HCT116 (cell line): ENCODE measurements around the gene NXN. TPM values are rescaled to one million over a fixed set of nuclear protein-coding genes. Genes with fewer than 3 reads are reported as not detected.

Experiments
- ATAC-seq: fragments of 200-7000 bp; cut with Tn5 transposase; 2 replicates; pipeline ENCODE4 v1.9.1; 2020; ENCODE audit warnings: mild to moderate bottlenecking, moderate library complexity
- BruUV-seq: library from RNA; stranded (reverse); fragments of 400-500 nt; replicated peaks from 2 replicates; lab custom pipeline; 2021; lab: Mats Ljungman, UMichigan
- CTCF ChIA-PET: fragments of 300-600 bp; sonication (Branson Sonifier 250); formaldehyde crosslinking; loops from one replicate; lab custom pipeline; 2021; ENCODE audit warnings: antibody characterized with exemption; lab: Charles Lee
- POLR2A ChIA-PET: fragments of 300-600, 350-600 bp; sonication (Branson Sonifier 250); formaldehyde crosslinking; loops from one replicate; lab custom pipeline; 2021; ENCODE audit warnings: antibody characterized with exemption; lab: Charles Lee
- RAD21 ChIA-PET, 2 experiments: fragments of 300-600 bp; sonication (Branson Sonifier 250); formaldehyde crosslinking; loops; one replicate each; lab custom pipeline; 2023; ENCODE audit warnings: low total read pairs in 2 of 2; ENCODE audit not compliant: uncharacterized antibody in 2 of 2, unreplicated experiment in 2 of 2, low non-redundant PET in 1 of 2; lab: Charles Lee
- DNase-seq: peaks from one replicate; pipeline ENCODE4 v3.0.0-alpha.2; 2010; ENCODE audit warnings: low read depth, low spot score
- H2AFZ ChIP-seq: fragments of 200-600 bp; shearing (Covaris generic), sonication (generic); 2 replicates; pipeline ENCODE4 v1.6.1; 2017; ENCODE audit warnings: low read depth, mixed run types, mixed read lengths, antibody characterized with exemption, low read length; ENCODE audit not compliant: poor library complexity, severe bottlenecking
- H3K27ac ChIP-seq: 2 replicates; pipeline ENCODE4 v1.5.1; 2012; ENCODE audit warnings: low read depth, low read length
- H3K27me3 ChIP-seq: fragments of 200-600 bp; sonication (generic); 2 replicates; pipeline ENCODE4 v1.6.1; 2016; ENCODE audit warnings: mixed run types, low read length, mixed read lengths; ENCODE audit not compliant: insufficient read depth
- H3K36me3 ChIP-seq, 2 experiments: fragments of 200-500 bp in 1 of 2; fragments of 200-600 bp in 1 of 2; sonication (Bioruptor generic) in 1 of 2; sonication (generic) in 1 of 2; 2 replicates each; pipeline versions ENCODE4 v1.5.1 to v1.6.1; 2014 to 2016; ENCODE audit warnings: low read length in 2 of 2, inconsistent platforms in 1 of 2, mixed read lengths in 1 of 2, mixed run types in 1 of 2; ENCODE audit not compliant: insufficient read depth in 2 of 2, control insufficient read depth in 1 of 2
- H3K4me1 ChIP-seq, 2 experiments: fragments of 200-600 bp in 1 of 2; sonication (generic) in 1 of 2; 2 replicates each; pipeline versions ENCODE4 v1.5.1 to v1.6.1; 2012 to 2017; ENCODE audit warnings: low read length in 2 of 2, inconsistent platforms in 1 of 2, mild to moderate bottlenecking in 1 of 2, mixed read lengths in 1 of 2, mixed run types in 1 of 2, moderate library complexity in 1 of 2; ENCODE audit not compliant: insufficient read depth in 2 of 2, control insufficient read depth in 1 of 2
- H3K4me2 ChIP-seq: fragments of 200-600 bp; sonication (generic); 2 replicates; pipeline ENCODE4 v1.6.1; 2017; ENCODE audit warnings: mixed run types, low read length, mixed read lengths
- H3K4me3 ChIP-seq, 2 experiments: fragments of 200-600 bp in 1 of 2; sonication (generic) in 1 of 2; replicated peaks in 1 of 2; 2 replicates each; pipeline ENCODE4 v1.5.1; 2011 to 2016; ENCODE audit warnings: low read length in 2 of 2, control low read depth in 1 of 2, low read depth in 1 of 2, mild to moderate bottlenecking in 1 of 2, mixed read lengths in 1 of 2, mixed run types in 1 of 2
- H3K79me2 ChIP-seq: fragments of 200-600 bp; sonication (generic); 2 replicates; pipeline ENCODE4 v1.6.1; 2017; ENCODE audit warnings: mild to moderate bottlenecking, mixed run types, low read length, moderate library complexity, mixed read lengths; ENCODE audit not compliant: insufficient read depth
- H3K9ac ChIP-seq: fragments of 200-600 bp; sonication (generic); 2 replicates; pipeline ENCODE4 v1.6.1; 2016; ENCODE audit warnings: low read length, mixed read lengths
- H3K9me2 ChIP-seq: fragments of 200-600 bp; sonication (generic), shearing (Covaris generic); 2 replicates; pipeline ENCODE4 v1.6.1; 2017; ENCODE audit warnings: mixed run types, mild to moderate bottlenecking, moderate library complexity; ENCODE audit not compliant: insufficient read depth
- H3K9me3 ChIP-seq, 2 experiments: fragments of 200-500 bp in 1 of 2; fragments of 200-600 bp in 1 of 2; sonication (Bioruptor generic) in 1 of 2; sonication (generic) in 1 of 2; 2 replicates each; pipeline ENCODE4 v1.6.1; 2014 to 2017; ENCODE audit warnings: low read length in 2 of 2, mixed read lengths in 2 of 2, inconsistent platforms in 1 of 2, low read depth in 1 of 2, mild to moderate bottlenecking in 1 of 2, mixed run types in 1 of 2, moderate library complexity in 1 of 2; ENCODE audit not compliant: control insufficient read depth in 1 of 2, insufficient read depth in 1 of 2
- H4K20me1 ChIP-seq: fragments of 200-600 bp; sonication (generic), shearing (Covaris generic); 2 replicates; pipeline ENCODE4 v1.6.1; 2017; ENCODE audit warnings: mixed run types, mild to moderate bottlenecking, moderate library complexity; ENCODE audit not compliant: insufficient read depth
- CBX3 ChIP-seq: IDR thresholded peaks from 2 replicates; pipeline ENCODE4 v1.6.1; 2012; ENCODE audit warnings: low read depth
- EGR1 ChIP-seq: IDR thresholded peaks from 2 replicates; pipeline ENCODE4 v1.6.1; 2012; ENCODE audit warnings: low read depth
- ELF1 ChIP-seq: IDR thresholded peaks from 2 replicates; pipeline ENCODE4 v1.6.1; 2012; ENCODE audit warnings: low read depth, borderline replicate concordance
- EZH2 ChIP-seq: fragments of 200-600 bp; sonication (generic); IDR thresholded peaks from 2 replicates; pipeline ENCODE4 v1.6.1; 2017; ENCODE audit warnings: antibody characterized with exemption, mixed run types
- EZH2phosphoT487 ChIP-seq: fragments of 200-600 bp; IDR thresholded peaks from 2 replicates; pipeline ENCODE4 v1.6.1; 2018; ENCODE audit warnings: antibody characterized with exemption, borderline replicate concordance
- FOSL1 ChIP-seq: IDR thresholded peaks from 2 replicates; pipeline ENCODE4 v1.6.1; 2012; ENCODE audit warnings: low read depth
- JUND ChIP-seq: IDR thresholded peaks from 2 replicates; pipeline ENCODE4 v1.6.1; 2012
- POLR2A ChIP-seq: IDR thresholded peaks from 2 replicates; pipeline ENCODE4 v1.7.0; 2011; ENCODE audit warnings: borderline replicate concordance; ENCODE audit not compliant: insufficient read depth, insufficient read length; ENCODE audit errors: extremely low read depth
- POLR2AphosphoS5 ChIP-seq: IDR thresholded peaks from 2 replicates; pipeline ENCODE4 v1.6.1; 2011; ENCODE audit warnings: mild to moderate bottlenecking, low read depth, low read length, moderate library complexity
- RAD21 ChIP-seq: IDR thresholded peaks from 2 replicates; pipeline ENCODE4 v1.6.1; 2012; ENCODE audit warnings: low read depth, mild to moderate bottlenecking
- SIN3A ChIP-seq: IDR thresholded peaks from 2 replicates; pipeline ENCODE4 v1.6.1; 2012; ENCODE audit warnings: low read depth
- SP1 ChIP-seq: IDR thresholded peaks from 2 replicates; pipeline ENCODE4 v1.6.1; 2012; ENCODE audit warnings: low read depth
- SRF ChIP-seq: IDR thresholded peaks from 2 replicates; pipeline ENCODE4 v1.6.1; 2012; ENCODE audit warnings: low read depth
- TCF7L2 ChIP-seq: IDR thresholded peaks from 2 replicates; pipeline ENCODE4 v1.7.0; 2011; ENCODE audit warnings: borderline replicate concordance, inconsistent platforms; ENCODE audit not compliant: insufficient read depth, insufficient read length; ENCODE audit errors: extremely low read depth
- YY1 ChIP-seq: IDR thresholded peaks from 2 replicates; pipeline ENCODE4 v1.6.1; 2011; ENCODE audit warnings: low read length, low read depth, moderate library complexity, mild to moderate bottlenecking; ENCODE audit not compliant: insufficient replicate concordance; ENCODE audit errors: extremely low read depth
- ZFX ChIP-seq: fragments of 450-650 bp; IDR thresholded peaks from 2 replicates; pipeline ENCODE4 v1.6.1; 2017
- intact Hi-C: fragments of 100-400 bp; cut with micrococcal nuclease; formaldehyde crosslinking; loops from 2 replicates; pipeline ENCODE4 v1.10.0; 2022
- total RNA-seq: library from RNA; stranded (reverse); gene quantifications from one replicate; pipeline ENCODE4 v1.2.1, GENCODE V29; 2021; ENCODE audit not compliant: unreplicated experiment
- TF ChIP-seq, protein P1 (sequence below), 3 experiments: fragments of 200-600 bp in 1 of 3; sonication (generic) in 1 of 3; IDR thresholded peaks in 2 of 3; conservative IDR thresholded peaks in 1 of 3; 2 replicates each; pipeline ENCODE4 v1.5.1; 2012 to 2017; ENCODE audit warnings: low read depth in 2 of 3, low read length in 2 of 3, antibody characterized with exemption in 1 of 3, borderline replicate concordance in 1 of 3, control low read depth in 1 of 3, mild to moderate bottlenecking in 1 of 3, mixed read lengths in 1 of 3, mixed run types in 1 of 3, moderate library complexity in 1 of 3; ENCODE audit not compliant: insufficient read depth in 1 of 3
- TF ChIP-seq, protein P2 (sequence below): IDR thresholded peaks from 2 replicates; pipeline ENCODE4 v1.6.1; 2012
- TF ChIP-seq, protein P3 (sequence below): IDR thresholded peaks from 2 replicates; pipeline ENCODE4 v1.6.1; 2011; ENCODE audit warnings: mild to moderate bottlenecking, low read length, moderate library complexity; ENCODE audit not compliant: insufficient replicate concordance; ENCODE audit errors: extremely low read depth

NXN gene
- total RNA-seq, 1 experiment from 2014 or later: 83.7 TPM

DNA sequence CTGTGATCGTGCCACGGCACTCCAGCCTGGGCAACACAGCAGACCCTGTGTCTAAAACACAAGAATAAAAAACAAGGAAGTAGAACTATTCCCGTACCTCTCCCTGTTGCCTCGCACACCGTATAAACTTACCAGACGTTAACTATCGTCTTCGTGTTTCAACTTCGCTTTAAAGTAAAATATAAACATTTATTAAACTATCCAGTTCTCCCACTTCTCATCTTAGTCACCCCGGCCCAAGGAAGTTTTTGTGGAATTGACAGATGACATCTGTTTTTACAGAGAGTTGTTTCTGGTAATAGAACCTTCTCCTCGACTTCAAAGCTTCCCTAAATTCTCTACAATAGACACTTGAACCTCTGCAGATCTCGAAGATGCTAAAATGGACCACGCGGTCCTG is 83.1 kb downstream of the NXN start:
- H3K9ac ChIP-seq: no peak overlapping the region
- TF ChIP-seq YY1 (no peak), EGR1 (no peak), CBX3 (no peak), EZH2phosphoT487 (no peak), SP1 (no peak), FOSL1 (no peak), SIN3A (no peak), EZH2 (no peak), POLR2AphosphoS5 (no peak), ZFX (no peak), SRF (no peak), RAD21 (no peak), POLR2A (no peak), JUND (no peak), ELF1 (no peak), TCF7L2 (no peak)
- TF ChIP-seq, protein P1, sequence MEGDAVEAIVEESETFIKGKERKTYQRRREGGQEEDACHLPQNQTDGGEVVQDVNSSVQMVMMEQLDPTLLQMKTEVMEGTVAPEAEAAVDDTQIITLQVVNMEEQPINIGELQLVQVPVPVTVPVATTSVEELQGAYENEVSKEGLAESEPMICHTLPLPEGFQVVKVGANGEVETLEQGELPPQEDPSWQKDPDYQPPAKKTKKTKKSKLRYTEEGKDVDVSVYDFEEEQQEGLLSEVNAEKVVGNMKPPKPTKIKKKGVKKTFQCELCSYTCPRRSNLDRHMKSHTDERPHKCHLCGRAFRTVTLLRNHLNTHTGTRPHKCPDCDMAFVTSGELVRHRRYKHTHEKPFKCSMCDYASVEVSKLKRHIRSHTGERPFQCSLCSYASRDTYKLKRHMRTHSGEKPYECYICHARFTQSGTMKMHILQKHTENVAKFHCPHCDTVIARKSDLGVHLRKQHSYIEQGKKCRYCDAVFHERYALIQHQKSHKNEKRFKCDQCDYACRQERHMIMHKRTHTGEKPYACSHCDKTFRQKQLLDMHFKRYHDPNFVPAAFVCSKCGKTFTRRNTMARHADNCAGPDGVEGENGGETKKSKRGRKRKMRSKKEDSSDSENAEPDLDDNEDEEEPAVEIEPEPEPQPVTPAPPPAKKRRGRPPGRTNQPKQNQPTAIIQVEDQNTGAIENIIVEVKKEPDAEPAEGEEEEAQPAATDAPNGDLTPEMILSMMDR (IDR thresholded peaks at IDR 0.05 in 2 of 3, conservative IDR thresholded peaks at IDR 0.05 in 1 of 3; ENCODE audit: borderline replicate concordance in 1 of 3, insufficient read depth in 1 of 3, low read depth in 2 of 3, low read length in 2 of 3): no peak
- TF ChIP-seq, protein P2, sequence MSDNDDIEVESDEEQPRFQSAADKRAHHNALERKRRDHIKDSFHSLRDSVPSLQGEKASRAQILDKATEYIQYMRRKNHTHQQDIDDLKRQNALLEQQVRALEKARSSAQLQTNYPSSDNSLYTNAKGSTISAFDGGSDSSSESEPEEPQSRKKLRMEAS: no peak
- TF ChIP-seq, protein P3, sequence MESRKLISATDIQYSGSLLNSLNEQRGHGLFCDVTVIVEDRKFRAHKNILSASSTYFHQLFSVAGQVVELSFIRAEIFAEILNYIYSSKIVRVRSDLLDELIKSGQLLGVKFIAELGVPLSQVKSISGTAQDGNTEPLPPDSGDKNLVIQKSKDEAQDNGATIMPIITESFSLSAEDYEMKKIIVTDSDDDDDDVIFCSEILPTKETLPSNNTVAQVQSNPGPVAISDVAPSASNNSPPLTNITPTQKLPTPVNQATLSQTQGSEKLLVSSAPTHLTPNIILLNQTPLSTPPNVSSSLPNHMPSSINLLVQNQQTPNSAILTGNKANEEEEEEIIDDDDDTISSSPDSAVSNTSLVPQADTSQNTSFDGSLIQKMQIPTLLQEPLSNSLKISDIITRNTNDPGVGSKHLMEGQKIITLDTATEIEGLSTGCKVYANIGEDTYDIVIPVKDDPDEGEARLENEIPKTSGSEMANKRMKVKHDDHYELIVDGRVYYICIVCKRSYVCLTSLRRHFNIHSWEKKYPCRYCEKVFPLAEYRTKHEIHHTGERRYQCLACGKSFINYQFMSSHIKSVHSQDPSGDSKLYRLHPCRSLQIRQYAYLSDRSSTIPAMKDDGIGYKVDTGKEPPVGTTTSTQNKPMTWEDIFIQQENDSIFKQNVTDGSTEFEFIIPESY: no peak
- H4K20me1 ChIP-seq: no peaks in the 10 kb centered on the region
- no peaks in the 10 kb centered on the region for H3K9me3 ChIP-seq
- ChIA-PET POLR2A (no interaction called here), RAD21 (no interaction called here), CTCF (no interaction called here)
- H3K9me2 ChIP-seq: no peaks in the 10 kb centered on the region
- H2AFZ ChIP-seq: no peak overlapping the region
- no peaks in the 10 kb centered on the region for H3K36me3 ChIP-seq
- H3K27me3 ChIP-seq: no peaks in the 10 kb centered on the region
- no peak overlapping the region for H3K4me2 ChIP-seq
- no peak overlapping the region for H3K4me3 ChIP-seq
- no peak overlapping the region for H3K27ac ChIP-seq
- intact Hi-C loops: no loop called here
- ATAC-seq (no peak), DNase-seq (no peak)
- H3K4me1 ChIP-seq: no peaks in the 10 kb centered on the region; a peak in 2 of 4 replicates
- H3K79me2 ChIP-seq: peaks cover 35% of the 10 kb centered on the region; the same call in 1 of the 2 replicates
- BruUV-seq: no TSS peak
